HG02884 (cell line): ENCODE results near the gene NAA16.
"Not testable (repeated sequence)": the region's sequence is repeated elsewhere in the genome, so short reads cannot be mapped to it uniquely, and the experiment has no call there.

Experiments
- ATAC-seq: cut with Tn5 transposase; IDR thresholded peaks from one replicate; pipeline ENCODE4 v1.9.1; 2021; ENCODE audit warnings: mild to moderate bottlenecking, moderate library complexity; ENCODE audit not compliant: unreplicated experiment

The NAA16 gene

DNA sequence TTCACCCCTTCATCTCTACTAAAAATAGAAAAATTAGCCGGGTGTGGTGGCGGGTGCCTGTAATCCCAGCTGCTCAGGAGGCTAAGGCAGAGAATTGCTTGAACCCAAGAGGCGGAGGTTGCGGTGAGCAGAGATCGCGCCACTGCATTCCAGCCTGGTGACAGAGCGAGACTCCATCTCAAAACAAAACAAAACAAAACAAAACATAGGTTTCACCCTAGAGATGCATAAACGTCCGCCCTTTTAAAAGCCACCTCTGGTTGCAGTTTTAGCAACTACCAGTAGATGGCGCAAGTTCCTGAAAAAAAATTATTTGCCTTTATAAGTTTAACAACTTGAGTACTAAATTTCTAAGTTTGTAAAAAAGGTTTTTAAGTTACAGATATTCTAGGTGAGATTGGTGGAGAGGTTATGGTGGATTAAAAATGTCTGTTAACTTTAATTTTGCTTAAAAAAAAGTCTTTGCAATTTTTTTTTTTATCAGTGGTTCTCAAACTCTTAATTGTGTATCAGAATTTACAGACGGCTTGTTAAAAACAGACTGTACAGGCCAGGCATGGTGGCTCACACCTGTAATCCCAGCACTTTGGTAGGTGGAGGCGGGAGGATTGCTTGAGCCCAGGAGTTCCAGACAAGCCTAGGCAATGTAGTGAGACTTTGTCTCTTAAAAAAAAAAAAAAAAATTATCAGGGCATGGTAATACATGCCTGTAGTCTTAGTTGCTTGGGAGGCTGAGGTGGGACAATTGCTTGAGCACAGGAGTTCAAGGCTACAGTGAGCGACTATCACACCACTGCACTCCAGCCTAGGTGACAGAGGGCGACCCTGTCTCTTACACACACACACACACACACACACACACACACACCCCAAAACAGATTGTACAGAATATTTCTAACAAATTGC, 42.1 kb downstream of the NAA16 start:
- ATAC-seq = no peak

DNA sequence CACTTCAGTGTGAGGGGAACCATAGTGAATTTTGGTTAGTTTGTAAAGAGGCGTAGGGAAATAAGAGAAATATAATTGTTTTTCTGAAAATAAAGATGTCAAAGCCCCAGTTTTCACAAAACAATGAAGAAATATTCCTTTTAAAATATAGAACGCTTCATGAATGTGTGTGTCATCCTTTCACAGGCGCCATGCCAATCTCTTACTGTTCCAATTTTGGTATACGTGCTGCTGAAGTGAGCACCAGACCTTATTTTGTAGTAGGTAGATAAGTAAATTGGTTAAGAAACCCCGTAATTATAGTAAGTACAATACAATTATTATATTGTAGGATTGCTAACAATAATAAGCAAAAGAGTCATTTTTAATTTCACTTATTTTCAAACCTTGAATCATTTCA, 43.3 kb downstream of the NAA16 start:
- no peak for ATAC-seq

DNA sequence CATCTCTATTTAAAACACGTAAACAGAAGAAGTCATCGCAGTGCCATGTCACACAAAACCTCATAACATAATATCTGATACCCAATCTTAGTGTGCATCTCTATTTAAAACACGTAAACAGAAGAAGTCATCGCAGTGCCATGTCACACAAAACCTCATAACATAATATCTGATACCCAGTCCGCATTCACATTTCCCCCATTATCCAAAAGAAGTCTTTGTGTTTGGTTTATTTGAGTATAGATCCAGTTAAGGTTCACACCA, 45.2 kb downstream of the NAA16 start:
- ATAC-seq = not testable (repeated sequence)

DNA sequence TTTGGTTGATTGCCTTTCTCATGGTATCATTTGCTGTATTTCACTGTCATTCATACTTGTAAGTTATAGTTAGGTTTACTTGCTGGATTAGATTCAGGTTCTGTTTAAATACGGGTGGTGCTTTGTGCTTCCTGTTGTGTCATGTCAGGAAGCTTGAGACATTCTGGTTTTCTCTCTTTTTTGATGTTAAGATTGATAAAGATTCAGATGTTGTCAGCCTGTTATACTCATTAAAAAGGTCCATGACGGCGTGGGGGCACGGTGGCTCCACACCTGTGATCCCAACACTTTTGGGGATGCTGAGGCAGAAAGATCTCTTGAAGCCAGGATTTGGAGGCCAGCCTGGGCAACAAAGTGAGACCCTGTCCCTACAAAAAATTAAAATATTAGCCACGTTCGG, 45.7 kb downstream of the NAA16 start:
- ATAC-seq = no peak

DNA sequence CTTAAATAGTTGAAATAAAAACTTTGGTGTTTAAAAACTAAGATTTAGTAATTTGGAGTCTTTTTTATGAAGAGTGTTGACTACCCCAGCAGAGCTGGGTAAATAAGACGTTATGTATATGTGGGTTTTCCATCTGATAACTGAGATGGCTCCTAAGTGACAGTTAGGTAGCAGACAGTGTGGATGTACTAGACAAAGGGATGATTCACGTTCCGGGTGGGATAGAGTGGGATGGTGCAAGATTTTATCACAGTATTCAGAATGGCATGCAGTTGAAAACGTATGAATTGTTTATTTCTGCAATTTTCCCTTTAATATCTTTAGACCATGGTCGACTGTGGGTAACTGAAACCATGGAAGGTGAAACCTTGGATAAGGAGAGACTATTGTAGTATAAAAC, 50.4 kb downstream of the NAA16 start:
- no peak for ATAC-seq

GRCh38 chr13:41364043-41364442, 53.0 kb downstream of the NAA16 start:
- ATAC-seq = no peak

DNA sequence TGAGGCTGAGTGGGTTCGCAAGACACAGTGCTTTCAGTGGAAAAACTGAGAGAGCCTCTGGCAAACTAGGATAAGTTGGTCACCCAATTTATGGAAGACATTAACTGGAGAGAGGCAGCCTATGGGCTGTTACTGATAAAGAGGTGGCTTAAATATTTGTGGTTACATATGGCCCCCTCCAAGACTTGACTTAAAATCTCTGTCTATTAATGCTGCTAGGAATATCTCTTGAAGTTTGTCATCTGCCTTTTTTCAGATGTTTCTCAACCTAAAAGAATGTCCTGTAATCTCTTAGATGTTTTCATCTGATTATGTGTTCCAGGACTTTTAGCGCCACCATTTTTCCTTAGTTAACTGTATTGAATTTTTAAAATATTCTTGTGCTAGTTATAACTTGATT, 54.6 kb downstream of the NAA16 start:
- no peak for ATAC-seq

- no peak for ATAC-seq
Measured at GRCh38 chr13:41370736-41371135, 59.7 kb downstream of the NAA16 start.

GRCh38 chr13:41377446-41377845, 66.4 kb downstream of the NAA16 start:
- no peak for ATAC-seq

- no peak for ATAC-seq
Measured at GRCh38 chr13:41382431-41382830, 71.4 kb downstream of the NAA16 start.

DNA sequence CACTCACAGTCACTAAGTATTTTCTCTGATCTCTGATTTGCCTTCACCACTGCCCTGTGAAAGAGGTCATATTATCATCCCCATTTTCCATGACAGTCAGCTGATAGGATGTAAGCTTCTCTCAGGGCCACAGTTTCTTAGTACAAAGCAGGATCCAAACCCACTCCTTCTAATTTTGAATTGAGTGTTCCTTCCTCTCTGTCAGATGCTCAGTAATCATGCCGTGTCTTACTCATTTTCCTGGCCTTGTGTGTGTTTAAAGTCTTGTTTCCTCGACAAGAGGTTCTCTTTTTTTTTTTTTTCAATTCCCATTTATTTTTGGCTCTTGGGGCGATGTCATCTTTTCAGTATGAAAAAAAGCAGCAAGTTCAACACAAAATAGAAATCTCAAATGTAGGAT, 72.3 kb downstream of the NAA16 start:
- no peak for ATAC-seq

DNA sequence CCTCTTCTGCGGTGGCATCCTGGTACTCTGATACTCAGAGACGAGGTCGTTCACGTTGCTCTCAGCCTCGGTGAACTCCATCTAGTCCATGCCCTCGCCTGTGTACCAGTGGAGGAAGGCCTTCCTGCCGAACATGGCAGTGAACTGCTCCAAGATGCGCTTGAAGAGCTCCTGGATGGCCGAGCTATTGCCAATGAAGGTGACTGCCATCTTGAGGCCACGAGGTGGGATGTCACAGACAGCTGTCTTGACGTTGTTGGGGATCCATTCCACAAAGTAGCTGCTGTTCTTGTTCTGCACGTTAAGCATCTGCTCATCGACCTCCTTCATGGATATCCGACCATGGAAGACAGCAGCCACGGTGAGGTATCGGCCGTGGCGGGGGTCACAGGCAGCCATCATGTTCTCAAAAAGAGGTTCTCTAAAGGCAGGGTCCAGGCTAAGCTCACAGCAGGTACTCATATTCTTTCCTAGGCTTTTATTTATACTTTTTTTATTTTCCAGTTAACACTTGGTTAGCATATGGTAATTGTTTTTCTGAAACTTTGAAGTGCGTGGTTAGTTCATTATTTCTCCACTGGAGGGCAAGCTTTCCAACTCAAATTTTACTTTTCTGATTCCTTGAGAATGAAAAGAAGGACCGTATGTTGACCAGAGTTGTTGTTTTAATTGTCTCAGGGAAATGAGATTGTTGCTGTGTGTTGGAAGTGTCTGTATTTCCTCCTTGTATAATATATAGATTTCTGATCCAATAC, 73.9 kb downstream of the NAA16 start:
- ATAC-seq = no peak

- ATAC-seq = no peak
Measured at GRCh38 chr13:41386211-41386610, 75.1 kb downstream of the NAA16 start.

GRCh38 chr13:41387576-41387975, 76.5 kb downstream of the NAA16 start:
- no peak for ATAC-seq

GRCh38 chr13:41388143-41388881, 77.2 kb downstream of the NAA16 start:
- ATAC-seq = no peak

GRCh38 chr13:41389580-41389979, 78.5 kb downstream of the NAA16 start:
- no peak for ATAC-seq

- no peak for ATAC-seq
Measured at GRCh38 chr13:41394166-41394565, 83.1 kb downstream of the NAA16 start.

GRCh38 chr13:41398494-41399170, 87.6 kb downstream of the NAA16 start:
- no peak for ATAC-seq

DNA sequence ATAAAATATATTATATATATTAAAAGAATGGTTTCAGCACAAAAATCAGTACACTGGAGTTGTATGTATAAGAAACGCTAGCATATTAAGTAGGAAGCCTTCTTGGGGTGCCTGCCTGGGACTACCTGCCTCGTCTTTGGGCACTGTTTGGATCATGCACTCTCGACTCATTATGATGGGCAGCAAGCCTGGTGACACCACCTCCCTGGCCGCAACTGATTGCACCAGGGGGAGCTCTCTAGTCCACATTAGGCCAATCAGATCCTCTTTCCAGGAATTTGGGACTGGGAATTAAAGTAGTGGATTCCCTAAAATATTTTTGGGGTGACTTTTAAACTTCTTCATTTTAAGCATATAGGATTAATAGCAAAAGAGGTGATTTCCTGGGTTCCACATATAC, 90.3 kb downstream of the NAA16 start:
- no peak for ATAC-seq

GRCh38 chr13:41402691-41403511, 91.8 kb downstream of the NAA16 start:
- ATAC-seq = no peak
